Smooth muscle cell of the pulmonary artery (primary cell): ENCODE results near the gene CCDC154. TPM values are rescaled to one million over a fixed set of nuclear protein-coding genes. Genes with fewer than 3 reads are reported as not detected.

Experiments
- total RNA-seq: library from RNA; depleted of rRNA; stranded (reverse); fragments of >200 nt; gene quantifications from 2 replicates; pipeline ENCODE4 v1.2.3, GENCODE V29; 2014

CCDC154 gene, protein sequence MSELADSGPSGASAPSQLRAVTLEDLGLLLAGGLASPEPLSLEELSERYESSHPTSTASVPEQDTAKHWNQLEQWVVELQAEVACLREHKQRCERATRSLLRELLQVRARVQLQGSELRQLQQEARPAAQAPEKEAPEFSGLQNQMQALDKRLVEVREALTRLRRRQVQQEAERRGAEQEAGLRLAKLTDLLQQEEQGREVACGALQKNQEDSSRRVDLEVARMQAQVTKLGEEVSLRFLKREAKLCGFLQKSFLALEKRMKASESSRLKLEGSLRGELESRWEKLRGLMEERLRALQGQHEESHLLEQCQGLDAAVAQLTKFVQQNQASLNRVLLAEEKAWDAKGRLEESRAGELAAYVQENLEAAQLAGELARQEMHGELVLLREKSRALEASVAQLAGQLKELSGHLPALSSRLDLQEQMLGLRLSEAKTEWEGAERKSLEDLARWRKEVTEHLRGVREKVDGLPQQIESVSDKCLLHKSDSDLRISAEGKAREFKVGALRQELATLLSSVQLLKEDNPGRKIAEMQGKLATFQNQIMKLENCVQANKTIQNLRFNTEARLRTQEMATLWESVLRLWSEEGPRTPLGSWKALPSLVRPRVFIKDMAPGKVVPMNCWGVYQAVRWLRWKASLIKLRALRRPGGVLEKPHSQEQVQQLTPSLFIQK
- 0.33 and 0.96 TPM in 2 replicates for total RNA-seq

DNA sequence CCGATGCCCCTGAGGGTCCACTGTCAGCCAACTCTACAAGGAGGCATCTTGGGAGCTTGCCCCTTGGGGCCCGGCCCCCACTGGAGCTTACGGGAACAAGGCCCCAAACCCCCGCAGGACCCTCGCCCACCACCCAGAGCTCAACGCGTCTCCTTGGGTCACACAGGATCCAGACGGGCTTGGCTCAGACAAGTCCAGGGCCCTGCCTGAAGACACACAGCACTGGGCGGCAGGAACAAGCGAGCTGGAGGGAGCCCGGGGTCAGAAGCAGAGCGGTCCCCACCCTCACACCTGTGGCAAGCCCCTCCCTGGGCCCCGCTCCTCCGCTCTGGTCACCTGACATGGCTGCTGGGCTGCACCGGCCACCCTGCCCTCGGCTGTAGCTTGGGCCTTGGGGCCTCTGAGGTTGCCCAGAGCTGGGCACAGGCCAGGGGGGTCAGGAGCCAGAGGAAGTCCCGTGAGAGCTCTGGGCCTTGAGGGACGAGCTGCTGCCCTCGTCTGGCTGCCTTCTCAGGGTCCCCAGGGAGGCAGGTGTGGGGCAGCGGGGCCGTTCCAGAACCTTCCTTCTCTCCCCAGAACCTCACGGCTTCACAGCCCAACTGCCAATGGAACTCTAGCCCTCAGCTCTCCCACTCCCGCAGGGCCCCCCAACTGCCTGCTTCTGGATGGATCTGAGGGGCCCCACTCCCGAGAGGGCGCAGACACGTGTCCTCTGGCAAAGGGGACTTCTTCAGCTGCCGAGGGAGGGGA is at the start of gene CCDC154:
TSS of gene CCDC154 (minus strand) at position 577 of the 750 bp plus-strand sequence. CDS start at position 343, 234 bp downstream.

DNA sequence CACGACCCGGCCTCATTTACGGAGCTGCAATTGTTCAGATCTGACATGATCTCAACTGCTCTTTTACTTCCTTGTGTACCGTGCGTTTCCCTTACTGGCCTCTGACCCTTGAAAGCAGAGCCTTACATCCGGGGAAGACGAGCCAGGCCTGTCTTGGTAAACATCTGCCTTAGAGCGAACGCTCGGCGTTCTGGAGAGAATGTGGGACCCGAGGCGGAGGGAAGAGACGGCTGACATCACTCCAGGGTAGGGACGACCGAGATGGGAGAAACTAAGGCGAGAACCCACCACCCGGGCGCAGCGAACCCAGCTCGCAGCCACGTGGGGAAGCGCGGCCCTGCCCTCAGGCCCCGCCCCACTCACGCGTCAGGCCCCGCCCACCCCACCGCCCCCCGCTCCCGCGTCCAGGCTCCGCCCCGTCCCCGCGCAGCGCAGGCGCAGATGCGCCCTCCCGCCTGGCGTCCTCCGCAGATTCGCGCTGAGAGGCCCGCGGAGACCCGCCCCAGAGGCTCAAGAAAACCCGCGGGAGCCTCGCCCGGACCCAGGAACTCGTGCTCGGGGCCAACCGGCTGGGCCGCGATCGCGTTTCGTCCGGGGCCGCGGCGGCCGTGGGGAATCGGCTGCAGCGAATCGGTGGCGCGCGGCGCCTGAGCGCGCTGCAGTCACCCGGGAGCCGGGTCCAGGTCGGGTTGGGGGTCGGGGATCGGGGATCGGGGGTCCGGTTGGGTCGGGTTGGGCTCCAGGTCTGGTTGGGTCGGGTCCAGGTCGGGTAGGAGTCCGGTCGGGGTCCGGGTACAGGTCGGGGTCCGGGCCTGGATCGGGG is 48.8 kb upstream of the CCDC154 start, which contains the start of gene TELO2:
TSS of gene TELO2 (plus strand) at position 438 of the 823 bp plus-strand sequence. CDS start 922 bp downstream, outside the sequence.

DNA sequence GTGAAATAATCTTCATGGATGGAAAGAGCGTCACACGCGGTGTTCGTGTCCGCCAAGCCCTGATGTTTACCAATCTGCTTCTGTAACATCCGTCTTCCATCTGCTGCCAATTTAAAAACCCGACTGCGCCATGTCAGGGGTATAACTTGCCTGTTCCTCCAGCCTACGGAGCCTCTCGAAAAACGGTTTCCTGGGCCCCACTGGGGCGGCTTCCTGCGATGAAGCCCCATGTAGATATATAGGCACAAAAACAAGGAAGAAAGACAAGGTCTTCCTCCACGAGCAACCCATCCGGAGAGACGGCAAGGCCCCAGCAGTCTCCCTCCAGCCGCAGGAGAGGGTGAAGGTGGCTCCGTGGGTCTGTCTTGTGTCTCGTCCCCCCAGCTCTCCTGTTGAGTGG is 44.3 kb upstream of the CCDC154 start, which contains the start of gene PTX4:
TSS of gene PTX4 (minus strand) at position 326 of the 400 bp plus-strand sequence. CDS start at position 291, 35 bp downstream.

DNA sequence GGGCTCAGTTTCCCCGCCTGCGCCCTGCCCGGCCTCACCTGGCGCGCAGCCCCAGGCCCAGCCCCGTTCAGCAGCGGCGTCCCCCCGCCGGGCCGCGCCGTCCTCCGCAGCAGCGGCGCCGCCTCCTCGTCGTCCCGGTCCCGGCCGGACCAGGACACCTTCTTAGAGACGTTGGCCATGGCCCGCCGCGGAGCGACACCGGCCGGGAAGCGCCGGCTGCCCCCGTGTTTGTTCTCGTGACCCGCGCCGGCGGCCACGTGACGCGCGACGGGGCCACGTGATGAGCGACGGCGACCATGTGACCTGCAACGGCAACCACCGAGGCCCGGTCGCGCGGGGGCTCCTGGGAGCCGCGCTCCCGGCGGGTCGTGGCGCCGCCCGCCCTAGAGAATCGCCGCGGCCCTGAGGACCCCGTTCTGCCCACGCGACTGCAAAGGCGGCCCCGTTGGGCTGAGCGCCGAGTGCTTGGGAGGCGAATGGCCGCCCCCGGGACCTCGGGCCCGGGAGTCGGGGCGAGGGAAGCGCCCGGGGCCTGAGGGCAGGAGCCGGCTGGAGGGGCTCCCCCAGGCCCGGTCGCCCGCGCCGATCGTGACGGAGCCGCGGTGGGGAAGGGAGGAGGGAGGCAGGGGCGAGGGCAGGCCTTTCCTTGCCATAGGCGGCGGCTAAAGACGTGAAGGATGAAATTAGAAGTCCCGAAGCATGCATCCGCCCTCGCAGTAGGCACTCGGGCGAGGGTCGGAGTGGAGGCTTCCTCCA is 30.6 kb upstream of the CCDC154 start, which contains the start of gene CLCN7:
TSS of gene CLCN7 (minus strand) at position 233 of the 756 bp plus-strand sequence. CDS start at position 179, 54 bp downstream.

DNA sequence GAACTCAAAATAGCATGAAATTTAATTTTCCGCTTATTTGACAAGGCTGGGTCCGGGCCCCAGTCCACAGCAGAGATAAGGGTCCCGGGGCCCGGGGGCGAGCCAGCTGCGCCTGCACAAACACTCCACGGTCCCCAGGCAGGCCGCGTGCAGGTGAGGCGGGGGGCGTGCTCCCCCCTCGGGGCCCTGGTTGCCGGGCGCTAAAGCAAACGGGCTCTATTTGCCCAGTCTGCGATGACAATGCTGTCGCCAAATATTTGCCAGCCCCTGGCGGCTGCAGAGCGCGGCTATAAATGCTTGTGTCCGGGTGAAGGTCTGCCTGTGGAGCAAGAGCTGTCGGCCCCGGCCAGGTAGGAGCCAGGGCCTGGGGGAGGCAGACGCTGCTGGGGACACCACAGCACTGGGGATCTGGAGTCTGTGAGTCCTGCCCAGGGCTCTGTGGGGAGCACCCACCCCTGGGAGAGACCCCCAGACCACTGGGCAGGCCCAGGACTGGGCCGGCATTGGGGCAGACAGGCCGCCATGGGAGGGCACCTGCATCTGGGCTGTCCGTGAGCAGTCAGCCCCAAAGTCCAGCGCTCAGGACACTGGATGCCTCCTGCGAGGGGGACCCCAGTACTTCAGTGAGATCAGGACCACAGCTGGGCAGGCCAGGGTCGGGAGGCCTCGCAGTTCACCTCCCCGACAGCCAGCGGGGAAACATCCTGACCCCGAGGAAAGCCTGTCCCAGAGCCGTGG is 13.4 kb downstream of the CCDC154 start, which contains the start of gene PERCC1:
TSS of gene PERCC1 (plus strand) at position 320 of the 738 bp plus-strand sequence. CDS start 1,516 bp downstream, outside the sequence.

DNA sequence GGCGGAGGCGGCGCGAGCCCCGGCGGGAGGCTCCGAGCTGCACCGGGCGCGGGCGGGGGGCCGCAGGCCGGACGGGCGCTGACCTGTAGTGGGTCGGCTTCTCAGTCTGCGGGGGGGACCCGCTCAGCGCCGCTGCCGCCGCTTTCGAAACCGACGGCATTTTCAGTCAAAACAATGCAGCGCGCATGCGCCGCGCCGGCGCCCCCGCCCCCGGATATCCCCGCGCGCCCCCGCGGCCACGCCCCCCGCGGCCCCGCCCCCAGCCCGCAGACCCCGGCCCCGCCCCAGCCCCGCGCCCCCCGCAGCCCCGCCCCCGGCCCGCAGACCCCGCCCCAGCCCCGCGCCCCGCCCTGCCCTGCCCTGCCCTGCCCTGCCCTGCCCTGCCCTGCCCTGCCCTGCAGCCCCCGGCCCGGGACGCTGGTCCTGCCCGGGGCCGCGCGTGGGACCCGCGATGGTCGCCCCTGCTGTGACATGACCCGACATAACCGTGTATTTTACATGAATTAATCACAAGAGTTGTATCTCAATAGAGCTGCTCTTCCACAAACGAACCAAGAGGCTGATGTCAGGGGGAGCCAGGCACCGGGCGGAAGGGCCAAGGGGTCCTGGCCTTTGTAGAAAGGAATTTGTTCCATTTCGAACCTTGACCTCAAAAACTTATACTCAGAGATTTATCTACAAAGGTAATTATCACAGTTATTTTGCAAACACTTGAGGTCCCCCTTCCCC is 29.7 kb downstream of the CCDC154 start, which contains the start of gene UNKL:
TSS of gene UNKL (minus strand) at position 173 of the 729 bp plus-strand sequence. CDS start at position 160, 13 bp downstream.

Other genes with a start within 250 kb of the CCDC154 start
- gene TPSG1, start 219.3 kb downstream of the CCDC154 start, total RNA-seq: not detected in 2 replicates
- not detected in 2 replicates for gene TPSB2, start 214.4 kb downstream of the CCDC154 start, total RNA-seq
- gene TPSAB1, start 203.9 kb downstream of the CCDC154 start, total RNA-seq: not detected in 2 replicates
- not detected in 2 replicates for gene TPSD1, start 188.5 kb downstream of the CCDC154 start, total RNA-seq
- gene UBE2I, start 134.9 kb downstream of the CCDC154 start, total RNA-seq: 44.2 and 52.5 TPM in 2 replicates
- gene BAIAP3, start 110.9 kb downstream of the CCDC154 start, total RNA-seq: 1.2 and 1.3 TPM in 2 replicates
- 51.9 and 69.6 TPM in 2 replicates for gene TSR3, start 92.7 kb downstream of the CCDC154 start, total RNA-seq
- gene GNPTG, start 92.6 kb downstream of the CCDC154 start, total RNA-seq: 54.5 and 67.9 TPM in 2 replicates
- 12.4 and 16.8 TPM in 2 replicates for gene UNKL, start 29.9 kb downstream of the CCDC154 start, total RNA-seq
- gene UQCC4, start 23.8 kb downstream of the CCDC154 start, total RNA-seq: 11.3 and 13.0 TPM in 2 replicates
- gene PERCC1, start 13.5 kb downstream of the CCDC154 start, total RNA-seq: not detected in 2 replicates
- gene CLCN7, start 30.5 kb upstream of the CCDC154 start, total RNA-seq: 106 and 148 TPM in 2 replicates
- gene PTX4, start 44.4 kb upstream of the CCDC154 start, total RNA-seq: 0.20 TPM in 1 of 2 replicates, not detected in the other
- gene TELO2, start 48.8 kb upstream of the CCDC154 start, total RNA-seq: 12.9 and 18.1 TPM in 2 replicates
- 18.9 and 20.5 TPM in 2 replicates for gene TMEM204, start 89.1 kb upstream of the CCDC154 start, total RNA-seq
- 40.2 and 47.0 TPM in 2 replicates for gene IFT140, start 167.5 kb upstream of the CCDC154 start, total RNA-seq
- gene CRAMP1, start 167.8 kb upstream of the CCDC154 start, total RNA-seq: 8.7 and 10.2 TPM in 2 replicates
- gene JPT2, start 233.7 kb upstream of the CCDC154 start, total RNA-seq: 32.5 and 36.1 TPM in 2 replicates